ENCODE data around the gene NECTIN3.

NECTIN3 gene

GRCh38 chr3:111081008-111081545 is 9.5 kb downstream of the NECTIN3 start:
- H3K27ac ChIP-seq (ENCODE audit: low read depth, low read length, severe bottlenecking): no peak overlapping the region
- no peaks in the 10 kb centered on the region for H3K36me3 ChIP-seq (ENCODE audit: control insufficient read depth, insufficient read depth, low read length)
- no peak overlapping the region for H3K4me3 ChIP-seq (ENCODE audit: extremely low read depth, insufficient read depth, low read length, poor library complexity, severe bottlenecking)
- WGBS, 2 experiments (ENCODE audit: insufficient coverage in 2 of 2): 80% methylated on average over 1 of the region's 3 CpGs; no CpG with 5 or more reads in 1 of the 2 experiments
- H3K9me3 ChIP-seq (ENCODE audit: control insufficient read depth, low read length): no peaks in the 10 kb centered on the region
- peaks cover 5% of the 10 kb centered on the region for H3K4me1 ChIP-seq (ENCODE audit: control insufficient read depth, insufficient read depth, low read length, poor library complexity, severe bottlenecking)

- no peaks in the 10 kb centered on the region for H3K9me3 ChIP-seq (ENCODE audit: control insufficient read depth, low read length)
- WGBS, 2 experiments (ENCODE audit: insufficient coverage in 2 of 2): 79 to 94% methylated on average over 2 of the region's 2 CpGs
- no peak overlapping the region for H3K4me3 ChIP-seq (ENCODE audit: extremely low read depth, insufficient read depth, low read length, poor library complexity, severe bottlenecking)
- H3K36me3 ChIP-seq (ENCODE audit: control insufficient read depth, insufficient read depth, low read length): no peaks in the 10 kb centered on the region
- no peak overlapping the region for H3K27ac ChIP-seq (ENCODE audit: low read depth, low read length, severe bottlenecking)
- peaks cover 8% of the 10 kb centered on the region for H3K4me1 ChIP-seq (ENCODE audit: control insufficient read depth, insufficient read depth, low read length, poor library complexity, severe bottlenecking)
Observed at GRCh38 chr3:111084911-111085310, 13.3 kb downstream of the NECTIN3 start.

DNA sequence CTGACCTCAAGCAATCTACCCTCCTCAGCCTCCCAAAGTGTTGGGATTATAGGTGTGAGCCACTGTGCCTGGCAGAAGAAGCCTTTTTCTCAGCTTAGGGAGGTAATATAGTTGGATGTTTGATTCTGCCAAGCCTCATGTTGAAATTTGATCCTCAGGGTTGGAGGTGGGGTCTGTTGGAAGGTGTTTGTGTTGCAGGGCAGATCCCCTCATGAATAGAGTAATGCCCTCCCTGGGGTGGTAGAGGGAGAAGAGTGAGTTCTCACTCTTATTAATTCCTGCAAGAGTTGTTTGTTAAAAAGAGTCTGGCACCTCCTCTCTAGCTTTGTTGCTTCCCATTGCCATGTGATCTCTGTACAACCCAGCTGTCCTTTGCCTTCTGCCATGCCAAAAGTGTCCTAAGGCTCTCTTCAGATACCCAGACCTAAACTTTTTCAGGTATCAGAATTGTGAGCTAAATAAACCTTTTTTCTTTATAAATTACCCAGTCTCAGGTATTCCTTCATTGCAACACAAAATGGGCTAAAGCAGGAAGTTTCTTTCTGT is 16.4 kb downstream of the NECTIN3 start:
- H3K4me3 ChIP-seq (ENCODE audit: extremely low read depth, insufficient read depth, low read length, poor library complexity, severe bottlenecking): no peak overlapping the region
- H3K36me3 ChIP-seq (ENCODE audit: control insufficient read depth, insufficient read depth, low read length): no peaks in the 10 kb centered on the region
- peaks cover 3% of the 10 kb centered on the region for H3K4me1 ChIP-seq (ENCODE audit: control insufficient read depth, insufficient read depth, low read length, poor library complexity, severe bottlenecking)
- no peaks in the 10 kb centered on the region for H3K9me3 ChIP-seq (ENCODE audit: control insufficient read depth, low read length)
- H3K27ac ChIP-seq (ENCODE audit: low read depth, low read length, severe bottlenecking): no peak overlapping the region

GRCh38 chr3:111096487-111097209 is 25.0 kb downstream of the NECTIN3 start:
- peaks cover 12% of the 10 kb centered on the region for H3K36me3 ChIP-seq (ENCODE audit: control insufficient read depth, insufficient read depth, low read length)
- no peak overlapping the region for H3K27ac ChIP-seq (ENCODE audit: low read depth, low read length, severe bottlenecking)
- 88 to 93% methylated on average over 8 to 9 of the region's 10 CpGs for WGBS, 2 experiments (ENCODE audit: insufficient coverage in 2 of 2)
- H3K4me3 ChIP-seq (ENCODE audit: extremely low read depth, insufficient read depth, low read length, poor library complexity, severe bottlenecking): no peak overlapping the region
- no peaks in the 10 kb centered on the region for H3K4me1 ChIP-seq (ENCODE audit: control insufficient read depth, insufficient read depth, low read length, poor library complexity, severe bottlenecking)
- H3K9me3 ChIP-seq (ENCODE audit: control insufficient read depth, low read length): peaks cover 18% of the 10 kb centered on the region

DNA sequence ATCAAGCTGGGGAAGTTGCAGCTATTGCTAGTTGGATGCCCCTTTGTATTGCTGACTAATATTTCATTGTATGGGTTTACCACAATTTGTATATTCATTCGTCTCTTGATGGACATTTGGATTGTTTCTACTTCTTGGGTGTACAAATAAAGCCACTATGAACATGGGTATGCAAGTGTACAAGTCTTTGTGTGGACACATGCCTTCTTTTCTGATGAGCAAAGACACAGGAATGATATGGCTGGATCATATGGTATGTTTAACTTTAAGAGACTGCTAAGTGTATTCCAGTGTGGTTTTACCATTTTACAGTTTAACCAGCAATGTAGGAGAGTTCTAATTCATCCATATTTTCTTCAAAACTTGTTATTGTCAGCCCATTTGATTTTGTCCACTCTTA is 32.2 kb downstream of the NECTIN3 start:
- Histone ChIP-seq H3K4me1 (ENCODE audit: control insufficient read depth, insufficient read depth, low read length, poor library complexity, severe bottlenecking) (no peaks in the 10 kb centered on the region), H3K36me3 (ENCODE audit: control insufficient read depth, insufficient read depth, low read length) (no peaks in the 10 kb centered on the region), H3K27ac (ENCODE audit: low read depth, low read length, severe bottlenecking) (no peak overlapping the region), H3K4me3 (ENCODE audit: extremely low read depth, insufficient read depth, low read length, poor library complexity, severe bottlenecking) (no peak overlapping the region), H3K9me3 (ENCODE audit: control insufficient read depth, low read length) (peaks cover 4% of the 10 kb centered on the region)
- 83 to 100% methylated on average over 1 of the region's 1 CpG for WGBS, 2 experiments (ENCODE audit: insufficient coverage in 2 of 2)

DNA sequence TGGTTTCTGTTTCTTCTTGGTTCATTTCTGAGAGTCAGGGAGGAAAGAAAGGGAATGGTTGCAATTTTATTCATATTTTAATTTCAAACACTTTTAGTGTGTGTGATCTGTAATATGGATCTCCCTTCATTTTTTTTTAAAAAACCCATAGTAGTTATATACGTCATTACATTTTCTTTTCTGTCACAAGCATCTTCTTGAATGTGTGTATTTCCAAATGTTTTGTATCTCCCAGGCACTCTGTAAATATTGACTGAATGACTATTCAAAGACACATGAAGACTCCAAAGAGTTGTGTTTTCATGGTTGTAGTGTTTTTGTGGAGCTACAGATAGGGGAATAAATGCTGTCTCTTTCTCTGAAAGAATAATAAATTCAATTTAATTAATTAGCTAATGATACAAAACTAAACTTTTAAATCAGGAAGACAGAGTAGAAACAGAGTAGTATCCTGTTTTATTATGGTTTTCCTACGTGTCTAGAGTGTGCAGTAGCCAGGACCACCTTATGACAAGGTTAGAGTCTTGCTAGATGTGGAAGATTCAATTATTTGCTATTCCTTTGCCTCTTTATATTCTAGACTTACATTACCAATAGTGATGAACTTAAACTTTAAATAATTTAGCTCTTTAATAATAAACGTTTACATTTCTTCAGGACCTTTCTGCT is 35.5 kb downstream of the NECTIN3 start:
- H3K9me3 ChIP-seq (ENCODE audit: control insufficient read depth, low read length): peaks cover 4% of the 10 kb centered on the region
- peaks cover 2% of the 10 kb centered on the region for H3K36me3 ChIP-seq (ENCODE audit: control insufficient read depth, insufficient read depth, low read length)
- no peaks in the 10 kb centered on the region for H3K4me1 ChIP-seq (ENCODE audit: control insufficient read depth, insufficient read depth, low read length, poor library complexity, severe bottlenecking)
- WGBS, 2 experiments (ENCODE audit: insufficient coverage in 2 of 2): no CpG with 5 or more reads among the region's 3 CpGs
- no peak overlapping the region for H3K4me3 ChIP-seq (ENCODE audit: extremely low read depth, insufficient read depth, low read length, poor library complexity, severe bottlenecking)
- H3K27ac ChIP-seq (ENCODE audit: low read depth, low read length, severe bottlenecking): no peak overlapping the region

DNA sequence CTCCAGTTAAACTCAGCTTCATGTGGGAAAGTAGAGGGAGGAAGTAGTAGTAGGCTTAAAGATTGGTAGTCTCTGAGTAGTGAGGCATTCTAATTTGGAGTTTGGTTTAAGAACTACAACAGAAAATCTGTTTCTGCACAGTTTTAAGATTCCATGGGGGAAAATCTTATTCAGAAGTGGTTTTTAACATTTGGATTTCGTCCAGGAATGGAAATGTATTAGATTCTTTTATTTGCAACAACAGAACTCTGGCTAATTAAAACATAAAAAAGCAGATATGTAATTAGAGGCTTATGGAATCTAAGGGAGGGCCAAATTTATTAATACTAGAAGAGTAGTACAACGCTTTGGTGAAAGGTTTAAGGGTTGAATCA is 36.0 kb downstream of the NECTIN3 start:
- H3K4me3 ChIP-seq (ENCODE audit: extremely low read depth, insufficient read depth, low read length, poor library complexity, severe bottlenecking): no peak overlapping the region
- peaks cover 4% of the 10 kb centered on the region for H3K9me3 ChIP-seq (ENCODE audit: control insufficient read depth, low read length)
- H3K27ac ChIP-seq (ENCODE audit: low read depth, low read length, severe bottlenecking): no peak overlapping the region
- peaks cover under 1% of the 10 kb centered on the region for H3K4me1 ChIP-seq (ENCODE audit: control insufficient read depth, insufficient read depth, low read length, poor library complexity, severe bottlenecking)
- H3K36me3 ChIP-seq (ENCODE audit: control insufficient read depth, insufficient read depth, low read length): peaks cover 3% of the 10 kb centered on the region
- WGBS, 2 experiments (ENCODE audit: insufficient coverage in 2 of 2): no CpG with 5 or more reads among the region's 2 CpGs

DNA sequence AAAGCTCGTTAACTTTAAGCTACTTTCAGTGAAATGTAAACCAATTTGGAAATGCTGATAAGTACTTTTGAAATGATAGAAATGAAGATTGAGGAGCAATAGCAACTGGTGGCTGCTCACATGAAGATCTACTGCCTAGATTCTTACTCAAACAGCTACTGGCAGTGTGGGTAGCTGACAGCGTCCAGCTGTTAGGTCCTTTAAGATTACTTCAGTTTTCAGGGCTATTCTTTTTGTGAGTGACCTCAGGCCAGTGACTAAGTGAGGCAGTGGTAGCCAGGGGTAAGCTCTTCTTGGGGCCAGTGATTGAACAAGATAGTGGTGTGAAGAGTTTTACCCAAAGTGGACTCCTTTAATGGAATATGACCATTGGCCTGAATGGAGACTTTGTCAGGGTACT is 41.3 kb downstream of the NECTIN3 start:
- Histone ChIP-seq H3K27ac (ENCODE audit: low read depth, low read length, severe bottlenecking) (no peak overlapping the region), H3K9me3 (ENCODE audit: control insufficient read depth, low read length) (no peaks in the 10 kb centered on the region), H3K4me3 (ENCODE audit: extremely low read depth, insufficient read depth, low read length, poor library complexity, severe bottlenecking) (no peak overlapping the region), H3K36me3 (ENCODE audit: control insufficient read depth, insufficient read depth, low read length) (peaks cover 6% of the 10 kb centered on the region), H3K4me1 (ENCODE audit: control insufficient read depth, insufficient read depth, low read length, poor library complexity, severe bottlenecking) (peaks cover 5% of the 10 kb centered on the region)
- WGBS, 2 experiments (ENCODE audit: insufficient coverage in 2 of 2): 83% methylated on average over 1 of the region's 2 CpGs; no CpG with 5 or more reads in 1 of the 2 experiments

- Histone ChIP-seq H3K36me3 (ENCODE audit: control insufficient read depth, insufficient read depth, low read length) (peaks cover 17% of the 10 kb centered on the region), H3K4me3 (ENCODE audit: extremely low read depth, insufficient read depth, low read length, poor library complexity, severe bottlenecking) (no peak overlapping the region), H3K9me3 (ENCODE audit: control insufficient read depth, low read length) (no peaks in the 10 kb centered on the region), H3K4me1 (ENCODE audit: control insufficient read depth, insufficient read depth, low read length, poor library complexity, severe bottlenecking) (no peaks in the 10 kb centered on the region), H3K27ac (ENCODE audit: low read depth, low read length, severe bottlenecking) (no peak overlapping the region)
Observed at GRCh38 chr3:111128884-111129283, 57.3 kb downstream of the NECTIN3 start.

- H3K4me3 ChIP-seq (ENCODE audit: extremely low read depth, insufficient read depth, low read length, poor library complexity, severe bottlenecking): no peak overlapping the region
- H3K4me1 ChIP-seq (ENCODE audit: control insufficient read depth, insufficient read depth, low read length, poor library complexity, severe bottlenecking): no peaks in the 10 kb centered on the region
- no CpG with 5 or more reads among the region's 1 CpG for WGBS, 2 experiments (ENCODE audit: insufficient coverage in 2 of 2)
- no peaks in the 10 kb centered on the region for H3K9me3 ChIP-seq (ENCODE audit: control insufficient read depth, low read length)
- H3K27ac ChIP-seq (ENCODE audit: low read depth, low read length, severe bottlenecking): no peak overlapping the region
- H3K36me3 ChIP-seq (ENCODE audit: control insufficient read depth, insufficient read depth, low read length): peaks cover 20% of the 10 kb centered on the region
Observed at GRCh38 chr3:111130827-111131226, 59.2 kb downstream of the NECTIN3 start.

DNA sequence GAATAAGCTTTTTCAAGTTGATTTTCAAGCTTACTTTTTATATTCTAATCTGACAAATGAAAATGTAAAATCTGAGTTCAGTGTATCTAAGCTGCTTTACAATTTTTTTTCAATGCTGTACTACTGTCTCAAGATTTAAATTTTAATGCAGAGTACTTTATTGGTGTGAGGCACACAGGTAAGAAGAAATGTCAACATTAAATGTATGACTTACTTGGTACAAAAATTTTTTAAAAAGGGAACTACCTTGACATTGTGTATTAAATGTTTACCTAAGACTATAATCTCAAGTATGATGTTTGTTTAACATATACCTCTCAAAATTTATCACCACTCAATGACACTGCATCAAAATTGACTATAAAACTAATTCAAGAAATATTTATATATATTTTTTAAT is 62.7 kb downstream of the NECTIN3 start:
- Histone ChIP-seq H3K27ac (ENCODE audit: low read depth, low read length, severe bottlenecking) (no peak overlapping the region), H3K36me3 (ENCODE audit: control insufficient read depth, insufficient read depth, low read length) (peaks cover 8% of the 10 kb centered on the region), H3K9me3 (ENCODE audit: control insufficient read depth, low read length) (no peaks in the 10 kb centered on the region), H3K4me1 (ENCODE audit: control insufficient read depth, insufficient read depth, low read length, poor library complexity, severe bottlenecking) (no peaks in the 10 kb centered on the region), H3K4me3 (ENCODE audit: extremely low read depth, insufficient read depth, low read length, poor library complexity, severe bottlenecking) (no peak overlapping the region)
